ENCODE data around the gene TRAF7. TPM values are rescaled to one million over a fixed set of nuclear protein-coding genes. Genes with fewer than 3 reads are reported as not detected.
"Not testable (repeated sequence)": the region's sequence is repeated elsewhere in the genome, so short reads cannot be mapped to it uniquely, and the experiment has no call there.

The TRAF7 gene
- total RNA-seq, 1 donor from 2014 or later, result 82.2 TPM

GRCh38 chr16:2197765-2198164 lies 42.2 kb downstream of the TRAF7 start:
- peaks cover 6% of the 10 kb centered on the region for H3K4me1 Mint-ChIP-seq
- H3K36me3 Mint-ChIP-seq (ENCODE audit: low read depth), result no peaks in the 10 kb centered on the region
- no peak for DNase-seq (ENCODE audit: low read depth, low spot score)
- TF ChIP-seq CTCF (conservative IDR thresholded peaks at IDR 0.05), result no peak
- no peak overlapping the region for H3K27ac Mint-ChIP-seq (ENCODE audit: unreplicated experiment)
- H3K27me3 Mint-ChIP-seq (ENCODE audit: low read depth), result peaks cover 31% of the 10 kb centered on the region
- H3K4me3 Mint-ChIP-seq, result peak overlapping the region; percentile 81
- H3K9me3 Mint-ChIP-seq, result no peaks in the 10 kb centered on the region

- no peak overlapping the region for H3K27ac Mint-ChIP-seq (ENCODE audit: unreplicated experiment)
- peaks cover 31% of the 10 kb centered on the region for H3K27me3 Mint-ChIP-seq (ENCODE audit: low read depth)
- DNase-seq (ENCODE audit: low read depth, low spot score), result no peak
- no peaks in the 10 kb centered on the region for H3K36me3 Mint-ChIP-seq (ENCODE audit: low read depth)
- TF ChIP-seq CTCF (conservative IDR thresholded peaks at IDR 0.05), result no peak
- peak overlapping the region; percentile 81 for H3K4me3 Mint-ChIP-seq
- peaks cover 6% of the 10 kb centered on the region for H3K4me1 Mint-ChIP-seq
- no peaks in the 10 kb centered on the region for H3K9me3 Mint-ChIP-seq
Observed at GRCh38 chr16:2198283-2198682, 42.7 kb downstream of the TRAF7 start.

- peak overlapping the region; percentile 81 for H3K4me3 Mint-ChIP-seq
- H3K27ac Mint-ChIP-seq (ENCODE audit: unreplicated experiment), result no peak overlapping the region
- H3K27me3 Mint-ChIP-seq (ENCODE audit: low read depth), result peaks cover 34% of the 10 kb centered on the region
- DNase-seq (ENCODE audit: low read depth, low spot score), result no peak
- TF ChIP-seq CTCF (conservative IDR thresholded peaks at IDR 0.05), result no peak
- H3K9me3 Mint-ChIP-seq, result no peaks in the 10 kb centered on the region
- H3K4me1 Mint-ChIP-seq, result peaks cover 10% of the 10 kb centered on the region
- no peaks in the 10 kb centered on the region for H3K36me3 Mint-ChIP-seq (ENCODE audit: low read depth)
Observed at GRCh38 chr16:2199095-2199494, 43.5 kb downstream of the TRAF7 start.

- H3K27ac Mint-ChIP-seq (ENCODE audit: unreplicated experiment), result no peak overlapping the region
- no peaks in the 10 kb centered on the region for H3K36me3 Mint-ChIP-seq (ENCODE audit: low read depth)
- no peaks in the 10 kb centered on the region for H3K9me3 Mint-ChIP-seq
- DNase-seq (ENCODE audit: low read depth, low spot score), result no peak
- no peak for TF ChIP-seq CTCF (conservative IDR thresholded peaks at IDR 0.05)
- H3K4me3 Mint-ChIP-seq, result peak overlapping the region; percentile 27
- peaks cover 14% of the 10 kb centered on the region for H3K4me1 Mint-ChIP-seq
- H3K27me3 Mint-ChIP-seq (ENCODE audit: low read depth), result peaks cover 33% of the 10 kb centered on the region
Observed at GRCh38 chr16:2199621-2200139, 44.1 kb downstream of the TRAF7 start.

- peaks cover 30% of the 10 kb centered on the region for H3K27me3 Mint-ChIP-seq (ENCODE audit: low read depth)
- no peak for TF ChIP-seq CTCF (conservative IDR thresholded peaks at IDR 0.05)
- DNase-seq (ENCODE audit: low read depth, low spot score), result no peak
- no peaks in the 10 kb centered on the region for H3K36me3 Mint-ChIP-seq (ENCODE audit: low read depth)
- H3K4me3 Mint-ChIP-seq, result peak overlapping the region; percentile 27
- peaks cover 10% of the 10 kb centered on the region for H3K4me1 Mint-ChIP-seq
- no peaks in the 10 kb centered on the region for H3K9me3 Mint-ChIP-seq
- no peak overlapping the region for H3K27ac Mint-ChIP-seq (ENCODE audit: unreplicated experiment)
Observed at GRCh38 chr16:2200313-2200712, 44.7 kb downstream of the TRAF7 start.

GRCh38 chr16:2203119-2203688 lies 47.6 kb downstream of the TRAF7 start:
- Mint-ChIP-seq H3K27me3 (ENCODE audit: low read depth) (peaks cover 22% of the 10 kb centered on the region), H3K4me1 (peaks cover 23% of the 10 kb centered on the region), H3K4me3 (peak overlapping the region; percentile 83)
- H3K9me3 Mint-ChIP-seq; H3K36me3 Mint-ChIP-seq (ENCODE audit: low read depth); H3K27ac Mint-ChIP-seq (ENCODE audit: unreplicated experiment); DNase-seq (ENCODE audit: low read depth, low spot score): not testable (repeated sequence)
